A549 (cell line): ENCODE measurements around the gene ASB14. TPM values are rescaled to one million over a fixed set of nuclear protein-coding genes. Genes with fewer than 3 reads are reported as not detected.

ENCODE experiments used
- ATAC-seq, 2 experiments: fragments of 200-7000 bp in 1 of 2; fragments of >200 bp in 1 of 2; cut with Nextera tagmentation in 1 of 2; cut with Tn5 transposase in 1 of 2; 3 replicates each; pipeline versions ENCODE4 v1.8.0 to v1.9.1; 2018 to 2020; ENCODE audit warnings: mild to moderate bottlenecking in 1 of 2, moderate library complexity in 1 of 2
- CTCF ChIA-PET: fragments of 300-600 bp; sonication (Branson Sonifier 250); formaldehyde crosslinking; extraction: SDS; loops from one replicate; lab custom pipeline; 2021; ENCODE audit warnings: antibody characterized with exemption, inconsistent platforms; lab: Yijun Ruan, JAX
- POLR2A ChIA-PET: fragments of 350-600 bp; formaldehyde crosslinking; extraction: SDS; loops from one replicate; lab custom pipeline; 2021; ENCODE audit warnings: antibody characterized with exemption, inconsistent platforms; lab: Yijun Ruan, JAX
- DNase-seq, 2 experiments: peaks; one replicate each; pipeline versions ENCODE4 v3.0.0 to v3.0.0-alpha.2; 2011 to 2016; ENCODE audit warnings: low read depth in 1 of 2, low spot score in 1 of 2
- FAIRE-seq: peaks from 2 replicates; lab custom pipeline; 2011; peaks lifted over from hg19 to GRCh38; lab: Jason Lieb, UNC
- H3K27ac ChIP-seq, 2 experiments: fragments of >200 bp; sonication (Bioruptor Twin); formaldehyde crosslinking; 3 replicates each; pipeline ENCODE4 v1.5.1; 2016 to 2017
- H3K4me1 ChIP-seq: fragments of >200 bp; sonication (Bioruptor Twin); formaldehyde crosslinking; 3 replicates; pipeline ENCODE4 v1.6.1; 2016
- H3K4me2 ChIP-seq: fragments of >200 bp; sonication (Bioruptor Twin); formaldehyde crosslinking; 3 replicates; pipeline ENCODE4 v1.6.1; 2016
- H3K4me3 ChIP-seq: fragments of >200 bp; sonication (Bioruptor Twin); formaldehyde crosslinking; 3 replicates; pipeline ENCODE4 v1.5.1; 2016
- H3K9me3 ChIP-seq: fragments of >200 bp; sonication (Bioruptor Twin); formaldehyde crosslinking; 3 replicates; pipeline ENCODE4 v1.6.1; 2016
- ATOH8 ChIP-seq: fragments of 250-450 bp; sonication (Bioruptor Pico); IDR thresholded peaks from 2 replicates; pipeline ENCODE4 v1.5.0; 2020; ENCODE audit warnings: low read depth, mild to moderate bottlenecking, moderate library complexity
- CBX8 ChIP-seq: fragments of 200-600 bp; sonication (generic); IDR thresholded peaks from 2 replicates; pipeline ENCODE4 v1.6.1; 2016
- CEBPB ChIP-seq, 2 experiments: fragments of >200 bp in 1 of 2; sonication (Bioruptor Twin) in 1 of 2; formaldehyde crosslinking in 1 of 2; IDR thresholded peaks; 2 replicates each; pipeline ENCODE4 v1.6.1; 2012 to 2016
- CHD4 ChIP-seq: fragments of 200-600 bp; sonication (generic); IDR thresholded peaks from 2 replicates; pipeline ENCODE4 v1.6.1; 2016; ENCODE audit warnings: antibody characterized with exemption, mild to moderate bottlenecking, borderline replicate concordance
- CTCF ChIP-seq: fragments of >200 bp; sonication (Bioruptor Twin); formaldehyde crosslinking; IDR thresholded peaks from 3 replicates; pipeline ENCODE4 v1.5.1; 2016
- EHF ChIP-seq: fragments of 250-450 bp; sonication (Bioruptor Pico); IDR thresholded peaks from 2 replicates; pipeline ENCODE4 v1.5.0; 2020; ENCODE audit warnings: mild to moderate bottlenecking
- ELK1 ChIP-seq: fragments of 150-350 bp; IDR thresholded peaks from 2 replicates; pipeline ENCODE4 v1.6.1; 2014; ENCODE audit warnings: low read depth, mild to moderate bottlenecking, low read length
- ESRRA ChIP-seq: fragments of 150-350 bp; IDR thresholded peaks from 2 replicates; pipeline ENCODE4 v1.6.1; 2014; ENCODE audit warnings: mild to moderate bottlenecking, low read length, borderline replicate concordance
- FOSB ChIP-seq: fragments of 250-450 bp; sonication (Bioruptor Pico); IDR thresholded peaks from 2 replicates; pipeline ENCODE4 v1.5.0; 2020; ENCODE audit warnings: mild to moderate bottlenecking, moderate library complexity
- FOSL2 ChIP-seq, 2 experiments: fragments of 450-650 bp in 1 of 2; fragments of >200 bp in 1 of 2; sonication (Bioruptor Twin) in 1 of 2; formaldehyde crosslinking; IDR thresholded peaks; 2 replicates each; pipeline versions ENCODE4 v1.5.0 to v1.6.1; 2016 to 2020; ENCODE audit warnings: mild to moderate bottlenecking in 1 of 2, moderate library complexity in 1 of 2
- FOXS1 ChIP-seq: fragments of 250-450 bp; sonication (Bioruptor Pico); IDR thresholded peaks from 2 replicates; pipeline ENCODE4 v1.5.0; 2020; ENCODE audit warnings: mild to moderate bottlenecking, moderate library complexity
- HEYL ChIP-seq: fragments of 250-450 bp; sonication (Bioruptor Pico); IDR thresholded peaks from 2 replicates; pipeline ENCODE4 v1.8.0; 2021; ENCODE audit warnings: mild to moderate bottlenecking, moderate library complexity
- HOXB5 ChIP-seq: fragments of 250-450 bp; sonication (Bioruptor Pico); IDR thresholded peaks from 2 replicates; pipeline ENCODE4 v1.5.0; 2020; ENCODE audit warnings: mild to moderate bottlenecking, moderate library complexity
- KDM5A ChIP-seq: fragments of 200-600 bp; sonication (generic); IDR thresholded peaks from 2 replicates; pipeline ENCODE4 v1.6.1; 2016; ENCODE audit warnings: antibody characterized with exemption, mild to moderate bottlenecking
- MAZ ChIP-seq: fragments of 150-350 bp; IDR thresholded peaks from 2 replicates; pipeline ENCODE4 v1.6.1; 2014; ENCODE audit warnings: antibody characterized with exemption, low read depth, low read length, borderline replicate concordance
- MYC ChIP-seq: IDR thresholded peaks from 2 replicates; pipeline ENCODE4 v1.6.1; 2012; ENCODE audit warnings: mild to moderate bottlenecking, inconsistent platforms, low read length, improper control_type of control experiment, borderline replicate concordance
- NR3C1 ChIP-seq: fragments of >200 bp; sonication (Bioruptor Twin); formaldehyde crosslinking; IDR thresholded peaks from 3 replicates; pipeline ENCODE4 v1.6.1; 2017
- PHF8 ChIP-seq: fragments of 200-600 bp; sonication (generic); IDR thresholded peaks from 2 replicates; pipeline ENCODE4 v1.6.1; 2016; ENCODE audit warnings: low read depth, mild to moderate bottlenecking, antibody characterized with exemption, moderate library complexity, borderline replicate concordance
- TFCP2L1 ChIP-seq: fragments of 250-450 bp; sonication (Bioruptor Pico); IDR thresholded peaks from 2 replicates; pipeline ENCODE4 v1.5.0; 2021; ENCODE audit warnings: mild to moderate bottlenecking
- TP53 ChIP-seq: fragments of 250-450 bp; sonication (Bioruptor Pico); IDR thresholded peaks from 2 replicates; pipeline ENCODE4 v1.5.0; 2021; ENCODE audit warnings: mild to moderate bottlenecking, moderate library complexity
- USF2 ChIP-seq: fragments of 450-650 bp; IDR thresholded peaks from 2 replicates; pipeline ENCODE4 v1.6.1; 2014; ENCODE audit warnings: antibody characterized with exemption
- ZC3H11A ChIP-seq: fragments of 450-650 bp; IDR thresholded peaks from 2 replicates; pipeline ENCODE4 v1.6.1; 2014; ENCODE audit warnings: antibody characterized with exemption, mild to moderate bottlenecking
- ZFP36 ChIP-seq: fragments of 450-650 bp; IDR thresholded peaks from 2 replicates; pipeline ENCODE4 v1.6.1; 2014; ENCODE audit warnings: borderline replicate concordance; ENCODE audit not compliant: partially characterized antibody
- ZNF302 ChIP-seq: fragments of 250-450 bp; sonication (Bioruptor Pico); IDR thresholded peaks from 2 replicates; pipeline ENCODE4 v1.9.0; 2021; ENCODE audit warnings: inconsistent platforms, mild to moderate bottlenecking, moderate library complexity
- WGBS: methylation state at CpG from one replicate; pipeline ENCODE4 v1.1.6; 2017; ENCODE audit errors: missing lambda C conversion rate; 5-methylcytosine and 5-hydroxymethylcytosine counted together
- polyA plus RNA-seq, 4 experiments: library from polyadenylated mRNA; depleted of rRNA in 3 of 4; stranded (reverse); fragments of >200 nt; fragmentation: RNase III in 1 of 4; extraction: RNeasy Plus Mini Kit Qiagen cat#74134 plus additional on column Dnase treatment in 1 of 4; gene quantifications; 2 replicates in 3 of 4; 3 replicates in 1 of 4; pipeline ENCODE4 v1.2.3, GENCODE V29; 2011 to 2017

ASB14 gene
- polyA plus RNA-seq, 2 of the 4 experiments (the other 2 are of a cell fraction): not detected

GRCh38 chr3:57234613-57235575 is 57.6 kb downstream of the ASB14 start:
- ChIA-PET POLR2A (interaction anchor here (0.7 kb wide), 1 partner anchor 167 kb away, joined by 4 read pairs; no protein-coding TSS in a partner anchor), CTCF (interaction anchor here (1.0 to 1.1 kb wide), 2 partner anchors 13 to 65 kb away, joined by 3 read pairs; no protein-coding TSS in a partner anchor)
- no peak for DNase-seq
- Histone ChIP-seq H3K4me2 (no peak overlapping the region), H3K9me3 (no peaks in the 10 kb centered on the region), H3K4me1 (no peaks in the 10 kb centered on the region; the same call in 2 of the 3 replicates), H3K27ac (no peak overlapping the region), H3K4me3 (no peak overlapping the region)
- TF ChIP-seq MYC (no peak), ELK1 (no peak)
- 87% methylated on average over 13 of the region's 13 CpGs for WGBS
- no peak for ATAC-seq
- FAIRE-seq: no peak

GRCh38 chr3:57233799-57234198 is 58.7 kb downstream of the ASB14 start:
- TF ChIP-seq TFCP2L1 (CRISPR knock-in tag) (no peak), ESRRA (no peak), CTCF (no peak), ZNF302 (CRISPR knock-in tag) (no peak), PHF8 (no peak), ZC3H11A (no peak), NR3C1 (no peak), TP53 (CRISPR knock-in tag) (no peak), MAZ (no peak)
- H3K4me2 ChIP-seq: no peak overlapping the region
- POLR2A ChIA-PET: interaction anchor here (0.7 to 1.1 kb wide), 2 partner anchors 11 to 166 kb away, joined by 4 read pairs; no protein-coding TSS in a partner anchor
- H3K4me1 ChIP-seq: peaks cover 10% of the 10 kb centered on the region; the same call in 2 of the 3 replicates
- DNase-seq (no peak), FAIRE-seq (no peak), ATAC-seq (no peak)
- no peak overlapping the region for H3K4me3 ChIP-seq
- CTCF ChIA-PET: interaction anchor here (1.0 to 1.2 kb wide), 2 partner anchors 12 kb away, joined by 3 to 5 read pairs; no protein-coding TSS in a partner anchor
- no peaks in the 10 kb centered on the region for H3K9me3 ChIP-seq
- 98% methylated on average over 2 of the region's 2 CpGs for whole genome bisulfite sequencing
- no peak overlapping the region for H3K27ac ChIP-seq

GRCh38 chr3:57230006-57230405 is 62.5 kb downstream of the ASB14 start:
- DNase-seq: no peak
- TF ChIP-seq EHF (CRISPR knock-in tag) (no peak), KDM5A (no peak), CTCF (no peak), FOSL2 (IDR thresholded peaks at IDR 0.05) (no peak), FOSL2 (CRISPR knock-in tag; IDR thresholded peaks at IDR 0.05) (no peak), ATOH8 (CRISPR knock-in tag) (no peak), FOXS1 (CRISPR knock-in tag) (no peak), PHF8 (no peak), CEBPB (IDR thresholded peaks at IDR 0.05) (no peak), CHD4 (no peak), HEYL (CRISPR knock-in tag) (no peak), ZFP36 (no peak), FOSB (CRISPR knock-in tag) (no peak), HOXB5 (CRISPR knock-in tag) (no peak), USF2 (no peak), CBX8 (no peak)
- FAIRE-seq: no peak
- POLR2A ChIA-PET: no interaction called here
- H3K9me3 ChIP-seq: no peaks in the 10 kb centered on the region
- H3K4me3 ChIP-seq: no peak overlapping the region
- WGBS: 84% methylated on average over 2 of the region's 2 CpGs
- ATAC-seq: no peak
- H3K27ac ChIP-seq: no peak overlapping the region
- H3K4me2 ChIP-seq: no peak overlapping the region; the same call in 2 of the 3 replicates
- peaks cover 18% of the 10 kb centered on the region; the same call in 2 of the 3 replicates for H3K4me1 ChIP-seq
- CTCF ChIA-PET: no interaction called here
